HG03442 (cell line): Measurements from ENCODE around the gene LRRC34.

Experiments
- ATAC-seq: cut with Tn5 transposase; IDR thresholded peaks from one replicate; pipeline ENCODE4 v1.9.1; 2021; ENCODE audit warnings: mild to moderate bottlenecking, moderate library complexity; ENCODE audit not compliant: unreplicated experiment

LRRC34 gene

DNA sequence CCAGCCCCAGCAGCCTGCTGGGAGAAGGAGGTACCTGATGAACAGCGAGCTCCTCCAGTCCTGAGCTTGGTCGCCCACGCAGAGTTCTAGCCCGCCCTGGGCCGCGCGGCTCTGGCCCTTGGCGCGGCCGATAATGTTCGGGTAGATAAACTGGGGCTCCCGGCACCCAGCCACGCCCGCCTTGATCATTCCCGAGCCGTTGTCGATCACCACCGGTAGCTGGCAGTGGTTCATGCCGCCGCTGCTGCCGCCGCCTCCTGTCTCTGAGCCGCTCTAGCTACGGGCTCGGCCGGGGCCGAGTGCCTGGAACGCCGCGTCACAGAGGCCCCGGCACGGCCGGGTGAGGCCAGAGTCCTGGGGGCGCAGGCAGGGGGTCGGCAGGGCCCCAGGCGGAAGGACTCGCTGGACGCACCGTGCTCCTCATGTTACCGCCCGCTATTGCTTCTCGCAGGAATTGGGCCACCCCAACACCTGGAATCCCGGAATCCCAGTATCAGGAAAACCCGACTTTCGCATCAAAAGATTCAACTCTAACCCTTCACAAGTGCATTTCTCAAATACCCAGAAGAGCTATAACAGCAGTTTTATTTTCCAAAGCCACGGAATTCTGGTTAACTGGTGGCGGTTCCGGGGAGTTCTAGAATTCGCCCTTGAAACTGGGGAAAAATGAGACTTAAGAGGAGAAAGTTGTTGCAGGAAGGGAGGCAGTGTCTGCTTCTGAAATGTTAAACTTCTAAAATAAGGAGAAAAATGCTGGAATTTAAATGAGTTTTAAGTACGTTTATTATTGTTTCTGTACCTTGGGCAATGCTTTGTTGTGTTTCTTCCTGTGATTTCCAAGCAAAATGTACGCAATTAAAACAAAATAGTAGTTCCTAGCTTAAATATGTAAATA is 43.2 kb downstream of the LRRC34 start, which contains the start of gene ACTRT3:
Gene ACTRT3 (minus strand): TSS at position 275 of the 895 bp plus-strand sequence. CDS start 41 bp downstream, at position 234.
- peak; percentile 28 for ATAC-seq

DNA sequence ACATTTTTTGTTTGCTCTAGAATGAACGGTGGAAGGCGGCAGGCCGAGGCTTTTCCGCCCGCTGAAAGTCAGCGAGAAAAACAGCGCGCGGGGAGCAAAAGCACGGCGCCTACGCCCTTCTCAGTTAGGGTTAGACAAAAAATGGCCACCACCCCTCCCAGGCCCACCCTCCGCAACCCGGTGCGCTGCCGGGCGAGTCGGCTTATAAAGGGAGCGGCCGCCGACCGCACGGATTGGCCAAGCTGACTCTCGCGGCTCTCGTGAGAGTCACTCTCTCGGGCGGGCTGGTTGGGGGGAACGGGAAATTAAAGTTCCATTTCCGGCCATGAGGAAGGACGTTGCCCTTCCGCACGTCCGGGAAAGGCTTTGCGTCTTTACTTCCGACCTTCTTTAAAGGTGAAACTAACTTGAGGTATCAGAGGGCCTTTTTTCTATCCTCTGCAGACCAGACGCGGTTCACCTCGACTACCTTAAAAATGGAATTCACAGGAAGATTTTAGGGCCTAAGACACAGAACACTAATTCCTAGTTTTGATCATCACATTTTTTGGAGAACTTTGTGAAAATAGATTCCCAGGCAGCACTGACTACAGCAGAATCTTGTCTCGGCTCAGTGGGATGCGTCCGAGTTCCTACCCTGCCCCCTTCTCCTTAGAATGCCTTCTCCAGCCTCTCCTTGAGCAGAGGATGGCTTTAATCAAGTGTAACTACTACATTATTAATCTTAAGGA is 47.7 kb downstream of the LRRC34 start, which contains the start of gene TERC:
Gene TERC (minus strand): TSS at position 179 of the 731 bp plus-strand sequence.
- peak; percentile 68 for ATAC-seq

DNA sequence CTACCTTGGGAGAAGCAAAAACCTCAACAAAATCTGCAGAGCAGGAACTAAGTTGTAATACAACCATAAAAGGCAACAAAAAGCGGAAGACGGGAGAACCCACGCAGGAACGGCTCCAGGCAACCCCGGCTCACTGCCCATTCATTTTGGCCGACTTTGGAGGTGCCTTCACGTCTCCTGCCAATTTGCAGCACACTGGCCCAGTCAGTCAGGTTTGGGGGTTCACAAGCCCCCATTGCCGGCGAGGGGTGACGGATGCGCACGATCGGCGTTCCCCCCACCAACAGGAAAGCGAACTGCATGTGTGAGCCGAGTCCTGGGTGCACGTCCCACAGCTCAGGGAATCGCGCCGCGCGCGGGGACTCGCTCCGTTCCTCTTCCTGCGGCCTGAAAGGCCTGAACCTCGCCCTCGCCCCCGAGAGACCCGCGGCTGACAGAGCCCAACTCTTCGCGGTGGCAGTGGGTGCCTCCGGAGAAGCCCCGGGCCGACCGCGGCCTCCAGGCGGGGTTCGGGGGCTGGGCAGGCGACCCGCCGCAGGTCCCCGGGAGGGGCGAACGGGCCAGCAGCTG is 48.3 kb downstream of the LRRC34 start:
- peak; percentile 36 for ATAC-seq

DNA sequence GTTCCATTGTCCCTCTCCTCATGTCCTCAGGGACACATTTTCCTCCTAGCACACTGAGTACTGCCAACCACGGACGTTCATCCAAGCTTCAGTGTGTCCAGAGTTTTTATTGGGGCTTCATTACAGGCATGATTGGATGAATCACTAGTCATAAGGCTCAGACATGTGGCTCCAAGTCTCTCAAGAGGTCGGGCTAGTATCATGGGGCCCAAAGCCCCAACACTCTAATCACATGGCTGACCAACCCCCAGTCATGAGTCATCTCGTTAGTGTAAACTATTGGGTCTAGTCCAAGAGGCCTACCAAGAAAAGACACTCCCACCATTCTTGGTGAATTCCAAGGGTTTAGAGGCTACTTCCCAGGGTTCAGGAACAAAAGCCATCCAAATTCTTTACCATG is 52.2 kb downstream of the LRRC34 start:
- ATAC-seq, result no peak

DNA sequence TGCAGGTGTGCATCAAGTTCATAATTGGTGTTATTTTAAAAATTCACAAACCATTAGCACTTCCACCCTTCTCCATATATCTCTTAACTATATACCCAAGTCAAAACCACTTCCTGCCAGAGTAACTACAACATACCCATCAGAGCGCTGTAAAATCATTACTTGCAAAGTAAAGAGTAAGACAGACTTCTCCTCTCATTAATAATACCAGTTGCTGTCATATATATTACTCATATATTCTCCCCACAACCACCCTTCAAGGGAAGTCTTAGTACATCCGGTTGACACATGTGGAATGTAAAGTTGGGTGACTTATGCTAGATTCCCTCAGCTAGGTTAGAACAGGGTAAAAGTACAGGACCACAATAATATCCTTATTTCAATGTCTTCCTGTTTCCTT is 53.4 kb downstream of the LRRC34 start:
- ATAC-seq, result peak; percentile 55

DNA sequence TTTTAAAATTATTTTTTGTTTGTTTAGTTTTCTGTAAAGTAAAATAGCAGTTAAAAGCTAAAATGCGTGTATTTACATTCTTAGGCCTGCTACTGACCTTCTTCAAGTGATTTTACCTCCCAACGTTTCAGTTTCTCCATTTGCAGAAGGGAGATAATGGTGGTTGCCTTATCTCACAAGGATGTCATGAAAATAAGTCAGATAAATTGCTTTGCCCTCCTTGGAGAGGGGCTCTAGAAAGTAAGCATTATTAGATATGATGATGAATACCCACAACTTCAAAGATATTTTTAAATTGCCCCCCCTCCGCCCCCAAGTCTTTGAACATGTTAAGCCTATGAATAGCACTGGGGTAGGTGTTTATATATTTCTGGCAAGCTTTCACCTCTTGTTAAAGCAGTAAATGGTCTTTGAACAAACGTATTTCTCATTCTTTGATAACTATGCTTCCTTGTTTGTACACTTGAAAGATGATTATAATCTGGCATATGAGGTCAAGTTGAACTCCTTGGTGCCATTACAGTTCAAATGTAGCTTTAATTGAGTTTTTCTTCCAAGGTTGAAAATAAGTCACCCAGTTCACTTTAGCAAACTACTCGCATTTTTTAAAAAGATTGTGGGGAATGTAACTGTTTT is 54.2 kb downstream of the LRRC34 start:
- no peak for ATAC-seq

DNA sequence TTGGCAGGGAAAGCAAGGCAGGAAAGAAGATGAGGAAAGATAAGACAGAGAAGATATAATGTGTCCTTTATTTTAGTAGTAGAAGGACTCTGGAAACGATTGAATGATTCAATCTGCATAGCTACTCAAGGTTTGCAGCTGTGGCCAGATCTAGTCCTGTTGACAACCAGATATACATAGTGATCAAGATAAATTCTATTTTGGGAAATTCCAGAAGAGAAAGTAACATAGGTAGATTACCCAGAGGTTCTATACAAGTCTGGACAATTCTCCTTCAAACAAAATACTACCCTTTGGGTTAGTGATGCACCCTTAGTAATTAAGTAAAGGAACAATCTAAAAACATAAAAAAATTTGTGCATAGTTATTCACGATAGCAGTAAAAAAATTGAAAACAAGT is 57.2 kb downstream of the LRRC34 start:
- no peak for ATAC-seq

DNA sequence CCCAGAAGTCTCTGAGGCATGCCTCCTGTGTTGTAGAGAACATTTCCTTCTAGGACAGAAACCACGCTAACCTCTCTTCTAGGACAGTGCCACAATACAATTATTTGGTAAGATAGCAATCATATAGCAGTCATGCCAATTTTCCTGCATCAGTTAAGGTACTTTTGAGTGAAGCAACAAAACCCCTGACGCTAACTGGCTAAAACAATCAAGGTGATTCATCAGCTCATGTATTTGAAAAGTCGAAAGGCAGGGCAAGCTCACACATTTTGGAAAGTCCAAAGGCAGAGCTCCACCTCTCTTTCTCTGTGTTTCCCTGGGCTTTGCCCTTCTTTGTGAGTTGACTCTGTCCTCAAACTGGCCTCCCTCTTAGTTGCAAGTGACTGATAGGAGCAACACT is 58.0 kb downstream of the LRRC34 start:
- no peak for ATAC-seq

DNA sequence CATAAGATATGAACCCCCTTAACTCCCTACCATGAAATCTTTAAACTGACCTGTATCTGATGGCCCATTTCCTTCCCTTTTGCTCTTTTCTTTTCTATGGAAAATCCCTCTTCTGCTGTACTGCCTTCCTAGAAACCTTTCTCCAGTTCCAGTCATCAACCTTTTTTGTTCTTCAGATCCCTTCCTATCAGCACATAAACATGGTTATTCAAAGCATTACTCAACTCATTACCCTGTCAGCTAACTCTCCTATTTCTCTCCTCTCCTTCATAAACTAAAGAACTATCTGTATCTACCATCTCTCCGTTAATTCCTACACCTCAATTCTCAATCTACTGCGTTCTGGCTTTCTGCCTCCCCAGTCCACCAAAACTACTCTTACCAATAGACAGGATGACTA is 60.8 kb downstream of the LRRC34 start:
- no peak for ATAC-seq

DNA sequence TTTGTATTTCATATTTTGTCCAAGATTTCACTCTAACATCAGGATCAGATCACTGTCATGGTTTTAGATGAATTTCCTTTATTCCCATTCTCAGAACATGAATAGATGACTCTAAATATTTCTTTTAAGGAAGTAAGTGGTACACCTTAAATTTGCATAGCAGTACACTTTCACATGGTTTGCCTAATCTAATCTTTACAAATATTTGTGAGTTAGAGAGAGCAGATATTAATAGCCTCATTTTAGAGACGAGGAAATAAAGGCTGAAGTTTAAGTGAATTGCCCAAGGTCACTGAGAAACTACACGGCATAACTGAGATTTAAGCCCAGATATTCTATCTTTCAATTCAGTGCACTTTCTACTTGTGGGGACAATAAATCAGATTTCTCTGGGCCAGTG is 62.0 kb downstream of the LRRC34 start:
- no peak for ATAC-seq

DNA sequence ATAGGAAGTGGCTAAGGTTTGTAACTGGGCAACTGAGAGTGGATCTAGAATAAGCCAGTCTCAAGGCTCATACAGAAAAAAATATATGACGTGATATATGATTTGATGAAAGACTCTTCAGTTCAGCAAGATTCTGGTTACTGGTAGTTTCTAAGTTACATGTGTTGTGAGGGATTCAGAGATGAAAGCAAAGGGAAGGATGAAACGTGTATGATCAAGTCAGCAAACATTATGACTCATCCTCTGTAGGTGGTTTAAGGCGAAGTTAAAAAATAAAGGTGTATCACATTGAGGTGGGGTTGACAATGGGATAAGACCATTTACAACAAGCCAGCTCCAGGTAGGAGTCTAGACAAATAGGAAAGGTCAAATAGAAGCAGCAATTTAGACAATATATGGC is 64.0 kb downstream of the LRRC34 start:
- ATAC-seq, result peak; percentile 56

DNA sequence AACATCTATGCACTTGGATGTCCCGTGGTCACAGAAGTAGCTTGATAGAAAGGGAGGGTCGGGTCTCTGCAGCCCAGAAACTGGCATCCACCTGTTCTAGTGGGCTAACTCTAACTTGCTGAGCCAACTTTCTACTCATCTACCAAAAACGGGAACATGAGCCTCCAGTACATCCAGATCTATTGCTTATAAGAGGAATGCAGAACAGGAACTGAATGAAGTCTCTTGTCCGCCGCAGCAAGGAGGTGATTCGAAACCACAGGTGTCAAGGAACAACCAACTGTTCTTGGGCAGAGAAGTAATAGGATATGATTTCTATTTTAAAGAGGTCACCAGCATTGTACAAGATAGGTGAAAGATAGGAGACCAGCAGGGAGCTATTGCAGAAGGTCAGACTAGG is 65.8 kb downstream of the LRRC34 start:
- no peak for ATAC-seq

DNA sequence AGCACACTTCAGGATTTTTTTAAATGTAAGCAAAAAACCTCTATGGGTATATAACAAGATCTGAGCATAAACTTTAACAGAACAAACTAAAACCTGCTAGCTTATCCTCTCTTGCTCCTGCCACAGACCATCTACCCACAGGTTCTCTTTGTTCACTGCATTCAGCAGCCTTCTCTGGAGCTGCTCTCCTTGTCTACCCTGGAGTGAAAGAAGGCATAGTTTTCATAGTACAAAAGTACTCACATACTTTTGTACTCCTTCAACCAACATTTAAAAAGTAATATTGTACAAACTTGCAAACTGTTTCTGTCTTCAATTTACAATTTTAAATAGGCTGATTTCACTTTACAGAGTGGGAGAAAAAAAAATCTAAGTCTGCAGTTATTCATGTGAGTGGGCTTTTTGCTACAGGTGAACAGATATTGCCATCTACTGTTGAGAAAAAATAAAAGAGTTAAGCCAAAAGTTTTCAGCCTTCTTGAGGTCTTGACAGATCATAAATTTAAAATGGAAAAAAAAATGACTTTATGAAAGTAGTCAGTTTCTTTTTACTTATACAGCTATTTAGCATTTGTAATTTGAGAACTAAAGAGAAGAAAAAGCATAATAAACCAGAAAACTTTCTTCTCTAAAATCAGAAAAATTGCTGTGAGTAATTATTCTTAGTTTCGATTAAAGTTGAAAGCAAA is 68.2 kb downstream of the LRRC34 start:
- ATAC-seq, result no peak
